GM23338 (cell line): ENCODE data around the gene LEPR.

Experiments used
- CTCF ChIP-seq, 2 experiments: fragments of 200-600 bp in 1 of 2; sonication (generic) in 1 of 2; conservative IDR thresholded peaks; 2 replicates each; pipeline versions ENCODE4 v1.5.1 to v1.6.1; 2016 to 2017; ENCODE audit warnings: antibody characterized with exemption in 2 of 2, low read depth in 2 of 2, mild to moderate bottlenecking in 2 of 2, moderate library complexity in 1 of 2
- EZH2 ChIP-seq: fragments of 200-600 bp; sonication (generic); IDR thresholded peaks from one replicate; pipeline ENCODE4 v1.8.0; 2017; ENCODE audit warnings: antibody characterized with exemption, mild to moderate bottlenecking, low read depth; ENCODE audit not compliant: unreplicated experiment

GRCh38 chr1:65407877-65408276 is 12.6 kb upstream of the LEPR start:
- no peak for TF ChIP-seq CTCF (conservative IDR thresholded peaks at IDR 0.05; ENCODE audit: low read depth in 2 of 2)
- TF ChIP-seq EZH2: no peak
